Measurements from ENCODE around the gene AGBL1.

Gene AGBL1

GRCh38 chr15:86247249-86247955, 167.7 kb downstream of the AGBL1 start:
- no peak for DNase-seq

DNA sequence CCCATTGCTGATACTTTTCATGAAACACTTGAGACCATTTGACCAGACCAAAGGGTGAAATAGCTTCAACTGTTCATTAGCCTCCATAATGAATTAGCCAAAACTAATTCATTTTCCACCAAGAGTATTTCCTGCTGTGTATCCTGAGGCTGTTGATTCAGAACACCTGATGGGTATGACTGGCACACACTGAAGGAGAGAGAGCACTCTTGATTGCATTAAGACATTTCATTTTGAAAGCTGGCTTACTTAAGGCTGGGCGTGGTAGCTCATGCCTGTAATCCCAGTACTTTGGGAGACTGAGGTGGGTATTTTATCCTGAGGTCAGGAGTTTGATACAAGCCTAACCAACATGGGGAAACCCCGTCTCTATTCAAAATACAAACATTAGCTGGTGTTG, 175.6 kb downstream of the AGBL1 start:
- DNase-seq, result no peak

GRCh38 chr15:86256628-86257027, 177.0 kb downstream of the AGBL1 start:
- no peak for DNase-seq

GRCh38 chr15:86259589-86259988, 179.9 kb downstream of the AGBL1 start:
- no peak for DNase-seq

- DNase-seq, result no peak
Measured at GRCh38 chr15:86263230-86263629, 183.6 kb downstream of the AGBL1 start.

DNA sequence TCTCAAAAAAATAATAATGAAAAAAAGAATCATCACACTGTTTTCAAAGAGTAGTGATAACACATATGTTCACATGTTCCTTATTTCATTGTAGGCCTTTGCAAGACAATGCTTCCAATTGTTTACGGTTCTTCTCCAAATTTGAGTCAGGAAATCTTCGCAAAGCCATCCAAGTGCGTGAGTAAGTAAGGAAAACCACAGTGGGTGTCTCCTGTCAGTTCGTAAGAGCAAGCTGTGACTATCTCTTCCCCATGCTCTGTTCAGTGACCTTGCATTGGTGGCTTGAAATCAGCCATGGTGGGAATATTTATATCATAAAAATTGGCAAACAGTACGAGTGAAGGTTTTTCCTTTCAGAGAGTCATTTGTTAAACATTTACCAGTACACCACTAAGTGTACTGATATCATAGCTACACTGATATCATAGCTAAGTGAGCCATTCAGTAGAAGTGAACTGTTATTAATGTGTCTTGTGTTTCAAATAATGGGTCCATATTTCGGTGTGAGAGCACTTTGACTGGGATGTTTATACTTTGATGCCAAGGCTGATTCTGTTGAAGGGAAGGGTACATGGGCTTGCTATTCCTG, 187.3 kb downstream of the AGBL1 start:
- no peak for DNase-seq

DNA sequence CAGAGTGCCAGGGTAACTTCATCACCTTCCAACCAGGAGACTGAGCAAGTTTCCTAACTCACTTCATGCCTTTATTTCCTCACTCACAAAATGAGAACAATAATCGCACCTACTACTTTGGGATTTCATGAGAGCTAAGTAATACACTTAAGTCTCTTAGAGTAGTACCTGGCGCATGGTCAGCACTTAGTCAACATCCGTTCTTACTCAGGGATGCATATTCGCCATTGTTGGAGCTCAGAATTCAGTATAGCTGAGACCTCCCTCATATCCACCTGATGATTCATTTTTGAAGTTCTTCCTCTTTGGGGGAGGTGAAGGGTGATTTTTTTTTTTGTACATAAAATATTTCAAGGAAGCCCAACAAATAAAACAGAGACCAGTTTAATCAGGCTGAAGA, 188.2 kb downstream of the AGBL1 start:
- DNase-seq, result no peak

GRCh38 chr15:86268558-86268957, 188.9 kb downstream of the AGBL1 start:
- DNase-seq, result no peak

DNA sequence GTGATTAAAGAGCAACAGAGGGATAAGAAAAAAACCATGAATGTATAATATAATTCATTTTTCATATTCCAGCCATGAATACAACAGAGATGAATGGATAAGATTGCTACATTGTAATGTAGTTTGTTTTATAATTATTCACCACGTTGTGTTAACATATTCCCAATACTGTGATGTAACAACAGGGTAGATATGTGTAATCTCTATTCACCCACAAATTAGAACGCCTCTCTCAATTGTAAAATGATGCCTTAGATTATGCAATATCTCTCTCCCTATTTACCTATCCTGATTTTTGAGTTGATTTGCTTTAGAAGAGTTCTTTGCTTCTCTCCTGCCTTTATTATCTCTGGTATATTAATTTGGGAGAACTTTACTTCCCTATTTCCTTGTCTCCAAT, 193.6 kb downstream of the AGBL1 start:
- DNase-seq, result no peak

- DNase-seq, result no peak
Measured at GRCh38 chr15:86275361-86275760, 195.7 kb downstream of the AGBL1 start.

- no peak for DNase-seq
Measured at GRCh38 chr15:86278586-86278985, 198.9 kb downstream of the AGBL1 start.

DNA sequence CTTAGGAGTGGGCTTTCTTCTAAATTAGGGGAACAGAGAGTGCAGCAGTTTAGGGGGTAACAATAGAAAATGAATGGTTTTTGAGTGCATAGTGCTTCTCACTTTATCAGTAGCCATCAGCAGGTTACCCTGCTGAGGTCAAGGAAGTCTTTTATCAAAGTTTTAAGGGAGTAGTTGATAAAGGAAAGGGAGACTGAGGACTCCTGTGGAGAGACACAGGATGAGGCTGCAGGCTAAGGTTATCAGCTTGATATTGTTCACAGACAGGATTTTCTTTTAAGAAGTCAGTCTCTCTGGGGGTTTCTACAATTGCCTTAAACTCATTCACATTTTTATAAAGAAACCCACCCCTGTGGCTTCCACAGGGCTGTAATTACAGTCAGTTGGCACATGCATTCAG, 205.0 kb downstream of the AGBL1 start:
- no peak for DNase-seq

GRCh38 chr15:86295511-86295910, 215.8 kb downstream of the AGBL1 start:
- DNase-seq, result no peak

DNA sequence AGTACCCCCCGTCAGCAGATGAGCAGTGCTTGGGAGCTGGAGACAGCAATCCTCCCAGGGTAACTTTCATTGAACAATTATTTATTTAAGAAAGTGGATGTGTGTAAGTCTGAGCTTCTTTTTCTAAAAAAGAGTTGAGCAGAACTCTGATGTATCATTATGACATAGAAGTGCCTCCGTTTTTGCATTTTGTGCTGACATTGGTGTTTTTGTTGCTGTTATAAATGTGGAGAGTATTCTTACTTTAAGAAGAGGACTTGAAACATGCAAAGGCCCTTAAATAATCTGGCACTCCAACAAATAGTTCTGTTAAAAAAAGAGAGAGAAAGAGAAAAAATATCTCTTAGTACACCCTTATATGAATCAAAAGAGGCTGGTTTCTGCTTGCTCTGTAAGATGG, 217.1 kb downstream of the AGBL1 start:
- DNase-seq, result no peak

GRCh38 chr15:86300390-86301125, 220.9 kb downstream of the AGBL1 start:
- DNase-seq, result no peak

DNA sequence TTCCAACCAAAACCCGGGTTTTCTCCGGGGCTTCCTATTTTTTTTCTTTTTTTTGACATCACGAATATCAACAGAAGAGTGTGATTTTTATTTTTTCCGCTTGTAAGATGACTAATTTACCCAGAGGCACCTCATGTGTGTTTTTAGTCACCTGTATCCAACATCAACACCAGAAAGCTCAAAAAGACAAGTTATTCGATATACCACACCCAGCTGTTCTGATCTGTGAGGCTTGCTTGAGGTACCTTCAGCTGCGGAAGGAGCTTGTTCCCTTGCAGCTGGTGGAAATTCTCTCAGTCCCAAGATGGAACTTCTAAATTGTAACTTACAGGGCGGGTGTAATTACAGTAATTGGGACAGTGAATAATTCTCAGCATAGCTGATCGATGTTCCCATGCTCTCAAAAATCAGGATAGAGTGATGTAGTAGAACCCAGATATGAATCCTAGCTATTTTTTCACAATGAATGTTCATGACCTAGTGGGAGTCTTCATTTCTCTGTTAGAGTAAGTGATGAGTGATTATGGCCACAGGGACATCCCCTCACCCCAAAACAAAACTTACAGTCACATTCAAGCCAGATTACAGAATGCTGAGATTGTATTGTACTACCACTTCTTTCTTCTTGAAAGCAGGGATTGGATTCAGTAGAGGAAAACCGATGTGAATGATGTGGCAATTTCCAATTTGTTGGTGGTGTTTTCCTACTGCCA, 232.1 kb downstream of the AGBL1 start:
- DNase-seq, result no peak

- DNase-seq, result no peak
Measured at GRCh38 chr15:86312486-86312885, 232.8 kb downstream of the AGBL1 start.

GRCh38 chr15:86316216-86316615, 236.5 kb downstream of the AGBL1 start:
- DNase-seq, result no peak

DNA sequence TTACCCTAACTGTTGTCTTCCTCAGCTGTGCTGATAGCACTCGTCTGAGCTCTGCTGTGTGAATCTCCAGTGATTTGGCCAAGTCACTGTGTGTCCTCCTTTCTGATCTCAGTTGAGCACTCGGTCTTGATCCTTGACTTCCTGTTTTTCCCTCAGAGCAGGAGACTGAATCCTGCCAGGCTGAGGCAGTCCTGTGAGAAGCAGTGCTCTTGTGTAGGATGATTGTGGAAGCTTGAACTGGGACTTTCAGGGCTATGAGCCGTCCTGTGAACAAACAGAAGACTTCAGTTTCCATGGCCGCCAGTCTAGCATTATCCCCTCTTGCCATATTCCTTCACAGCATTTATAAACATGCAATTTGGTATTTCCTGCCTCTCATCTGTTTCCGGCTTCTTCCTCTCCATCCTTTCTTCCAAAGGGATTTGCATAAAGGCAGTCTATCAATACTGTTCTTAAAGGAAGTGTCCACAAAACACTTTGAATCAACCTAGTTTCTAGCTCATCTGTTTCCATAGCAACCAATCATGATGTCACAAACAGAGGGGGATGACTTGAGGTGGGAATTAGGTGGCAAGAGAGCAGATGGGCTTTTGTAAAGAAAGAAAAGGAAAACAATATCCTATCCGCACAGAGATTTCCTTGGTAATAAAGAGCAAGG, 237.2 kb downstream of the AGBL1 start:
- DNase-seq, result no peak

DNA sequence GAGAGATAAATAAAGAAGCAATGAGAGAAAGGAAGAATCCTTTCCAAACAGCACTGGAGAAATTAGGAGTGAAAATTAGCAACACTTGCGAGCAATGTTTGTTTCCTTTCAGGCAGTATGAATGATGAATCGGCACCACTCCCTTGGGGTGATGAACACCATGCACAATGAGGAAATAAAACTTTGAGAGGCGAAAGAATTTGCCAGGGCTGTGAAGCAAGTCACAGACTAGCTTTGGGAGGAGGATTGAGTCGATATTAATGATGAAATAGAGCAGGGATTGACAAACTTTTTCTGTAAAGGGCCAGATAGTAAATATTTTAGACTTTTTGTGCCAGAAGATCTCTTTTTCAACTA, 237.7 kb downstream of the AGBL1 start:
- DNase-seq, result no peak

DNA sequence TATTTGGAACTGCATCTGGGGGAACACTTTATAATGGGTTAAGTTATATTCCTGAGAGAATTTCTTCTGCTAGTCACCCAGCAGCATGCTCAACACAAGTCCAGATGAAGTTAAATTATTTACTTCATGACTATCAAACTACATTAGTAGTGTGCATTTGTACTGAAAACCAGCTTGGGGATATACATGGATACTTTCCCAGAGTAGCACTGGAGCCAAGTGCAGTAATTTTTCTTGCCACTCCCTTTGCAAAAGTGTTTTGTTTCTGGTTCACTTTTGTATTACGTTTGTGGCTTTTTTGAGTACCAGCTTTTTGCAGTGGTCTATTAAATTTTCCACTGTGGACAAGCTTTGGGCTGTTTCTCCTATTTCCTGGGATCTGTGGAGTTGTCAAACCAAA, 243.0 kb downstream of the AGBL1 start:
- no peak for DNase-seq

DNA sequence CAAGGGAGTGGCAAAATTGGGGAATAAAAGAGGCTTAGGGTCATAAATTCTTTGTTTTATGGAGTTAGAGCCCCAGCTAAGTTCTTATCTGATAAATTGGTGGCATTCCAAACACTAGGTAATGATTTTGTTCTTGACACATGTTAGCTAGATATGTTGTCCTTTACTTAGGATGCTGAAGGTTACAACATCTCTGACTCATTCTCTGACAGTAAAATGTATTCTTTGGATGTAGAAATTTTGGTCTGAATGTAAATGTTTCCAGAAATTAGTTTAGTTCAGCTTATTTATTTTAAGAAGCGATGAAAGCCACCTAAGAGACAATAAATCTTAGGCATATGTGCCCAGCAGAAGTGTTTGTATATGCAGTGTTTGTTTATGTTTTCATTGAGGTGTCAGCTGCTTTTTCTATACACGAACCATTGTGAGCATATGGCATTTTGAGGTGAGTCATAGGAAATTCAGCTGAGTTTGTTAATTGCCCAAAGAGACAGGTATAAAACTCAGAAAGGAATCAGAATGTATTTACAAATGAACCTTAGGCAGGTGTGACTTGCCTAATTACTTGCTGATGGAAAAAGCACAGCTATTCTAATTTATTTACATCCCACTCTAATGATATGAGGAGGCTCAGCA, 247.7 kb downstream of the AGBL1 start:
- no peak for DNase-seq

GRCh38 chr15:86328658-86329057, 249.0 kb downstream of the AGBL1 start:
- no peak for DNase-seq

All from hematopoietic multipotent progenitor cell treated with erythropoietin and hydrocortisone succinate and interleukin-3 and kit ligand, for 4 days (in vitro differentiated cells).